AG08396 (cell line): ENCODE data around the gene SLC6A5.

Experiments
- DNase-seq: peaks from one replicate; pipeline ENCODE4 v3.0.0; 2012; ENCODE audit warnings: low spot score, mixed read lengths

The SLC6A5 gene

DNA sequence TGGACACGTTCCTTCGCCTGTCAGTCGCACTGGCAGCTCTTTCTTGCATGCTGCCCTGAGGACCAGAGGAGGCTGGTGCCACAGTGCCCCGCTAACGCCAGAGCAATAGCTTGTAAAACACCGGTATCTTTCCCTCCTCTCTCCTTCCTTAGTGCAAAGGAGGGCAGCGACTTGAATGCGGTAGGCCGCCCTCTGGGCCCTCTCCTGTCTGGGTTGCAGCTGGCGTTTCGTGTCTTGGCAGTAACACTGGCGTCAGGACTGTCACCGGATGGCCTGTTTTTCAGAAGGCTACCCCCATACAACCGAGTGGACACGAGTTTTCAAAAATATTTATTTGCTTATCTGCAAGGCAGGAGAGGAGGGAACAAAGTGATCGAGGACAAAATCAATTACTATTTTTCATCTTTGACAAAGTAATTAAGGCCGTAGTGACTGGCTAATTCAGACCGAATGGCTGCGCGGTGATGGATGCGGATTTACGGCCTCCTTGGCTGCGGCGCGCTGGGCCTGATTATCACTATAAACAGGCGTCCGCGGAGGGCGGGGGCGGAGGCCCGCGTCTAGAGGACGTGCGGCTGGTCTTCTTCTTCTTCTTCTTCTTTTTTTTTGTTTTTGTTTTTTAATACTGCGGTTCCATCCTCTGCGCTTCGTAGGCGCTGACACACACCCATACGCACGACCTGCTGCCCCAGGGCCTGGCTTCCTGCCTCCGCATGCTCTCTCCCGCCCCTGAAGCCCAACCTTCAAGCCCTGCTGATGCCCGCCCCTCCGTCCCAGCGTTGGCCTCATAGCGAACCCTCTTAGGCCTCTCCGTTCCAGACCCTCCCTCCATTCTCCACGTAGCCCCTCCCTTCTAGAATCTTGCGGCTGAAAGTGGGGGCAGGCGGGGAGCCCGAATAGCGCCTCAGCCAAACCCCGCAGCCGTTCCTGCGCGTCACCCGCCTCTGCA lies 2.9 kb upstream of the SLC6A5 start:
- no peak for DNase-seq

DNA sequence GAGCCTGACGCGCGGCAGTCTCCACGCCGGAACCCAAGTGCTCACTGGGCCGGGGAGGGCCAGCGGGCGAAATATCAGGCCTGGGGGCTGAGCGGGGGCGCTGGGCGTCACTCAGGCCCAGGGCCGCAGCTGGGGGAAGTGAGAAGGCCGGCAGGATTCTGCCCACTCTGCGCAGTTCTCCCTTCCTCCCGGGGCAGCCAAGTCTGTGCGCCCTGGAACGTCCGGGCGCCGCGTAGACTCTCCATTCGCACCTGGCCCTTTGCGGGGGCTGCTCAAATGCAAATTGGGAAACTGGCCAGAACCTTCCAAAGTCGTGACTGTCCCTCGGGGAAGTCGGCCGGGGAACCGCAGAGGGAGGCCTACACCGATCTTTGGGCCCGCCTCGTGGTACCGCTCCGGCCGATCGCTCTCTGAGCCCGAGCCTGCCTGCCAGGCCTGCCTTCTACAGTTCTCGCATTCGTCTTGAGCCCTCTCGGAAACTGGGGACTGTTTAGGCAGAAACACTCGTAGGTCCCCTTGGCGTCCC lies 2.2 kb upstream of the SLC6A5 start:
- DNase-seq = no peak

DNA sequence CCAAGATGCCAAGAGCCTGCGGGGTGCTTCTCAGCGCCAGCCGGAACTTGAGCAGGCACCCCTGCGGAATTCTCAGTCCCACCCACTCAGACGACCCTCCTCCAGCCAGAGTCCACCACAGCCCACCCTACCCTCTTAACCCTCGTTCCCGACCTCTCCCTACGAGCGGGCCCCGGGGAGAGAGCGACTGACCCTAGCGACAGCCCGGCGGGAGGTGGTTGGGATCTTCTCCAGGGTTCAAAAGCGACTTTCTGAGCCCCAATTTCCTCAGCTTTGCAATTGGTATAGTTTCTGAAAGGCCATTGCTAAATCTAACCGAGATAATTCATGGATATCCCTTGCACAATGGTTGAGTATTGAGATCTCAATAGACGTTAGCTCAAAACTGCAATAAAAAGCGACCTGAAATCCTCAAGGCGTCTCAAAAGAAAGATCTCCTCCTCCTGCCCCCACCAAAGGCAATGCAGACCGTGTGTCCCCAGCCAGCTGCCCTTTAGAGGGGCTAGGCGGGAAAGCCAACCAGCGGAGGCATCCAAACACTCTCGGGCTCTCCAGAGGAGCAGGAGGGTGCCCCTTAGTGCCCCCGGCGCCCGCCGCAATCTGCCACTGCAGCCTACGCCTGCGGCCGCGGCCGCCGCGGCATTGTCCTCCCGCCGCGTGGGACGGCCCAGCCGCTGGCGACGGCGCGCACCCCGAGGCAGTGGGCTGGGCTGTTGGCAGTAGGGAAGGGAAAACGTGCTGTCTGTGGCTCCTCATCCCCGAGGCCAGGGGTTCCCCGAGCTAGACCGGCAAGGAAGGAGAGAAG lies 1.5 kb upstream of the SLC6A5 start:
- DNase-seq = no peak

DNA sequence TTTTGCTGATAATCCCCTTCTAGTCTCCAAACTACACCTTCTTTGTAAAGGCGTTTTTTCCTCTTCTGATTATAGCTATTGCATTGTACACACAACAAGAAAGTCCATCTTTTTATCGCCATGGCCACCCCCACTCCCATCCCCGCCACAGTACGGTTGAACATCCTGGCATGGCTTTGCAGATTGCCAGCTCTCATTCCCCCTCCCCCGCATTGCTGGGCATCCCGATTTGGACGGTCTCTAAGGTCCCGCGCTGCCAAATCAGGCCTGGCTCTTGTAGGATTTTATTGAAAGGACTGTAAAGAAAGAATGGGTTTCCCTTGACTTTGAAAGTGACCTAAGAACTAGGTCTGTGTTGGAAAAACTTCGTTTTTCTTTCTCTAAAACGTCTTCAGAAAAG lies 916 bp upstream of the SLC6A5 start:
- DNase-seq = no peak

DNA sequence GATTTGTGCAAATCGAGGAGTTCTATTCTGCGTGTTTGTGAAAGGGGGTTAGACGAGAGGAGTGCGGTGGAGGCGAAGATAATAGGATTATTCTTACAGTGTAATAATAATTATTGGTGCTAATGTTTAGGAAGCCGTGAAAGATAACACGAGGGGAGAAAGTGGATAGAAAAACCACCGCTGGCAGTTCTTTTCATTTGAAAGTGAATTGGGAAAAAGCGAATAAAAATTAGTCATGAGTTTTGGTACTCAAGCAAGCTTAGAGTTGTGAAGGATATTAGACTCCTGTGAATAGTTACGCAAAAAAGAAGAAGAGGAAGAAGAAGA lies 575 bp downstream of the SLC6A5 start:
- no peak for DNase-seq

DNA sequence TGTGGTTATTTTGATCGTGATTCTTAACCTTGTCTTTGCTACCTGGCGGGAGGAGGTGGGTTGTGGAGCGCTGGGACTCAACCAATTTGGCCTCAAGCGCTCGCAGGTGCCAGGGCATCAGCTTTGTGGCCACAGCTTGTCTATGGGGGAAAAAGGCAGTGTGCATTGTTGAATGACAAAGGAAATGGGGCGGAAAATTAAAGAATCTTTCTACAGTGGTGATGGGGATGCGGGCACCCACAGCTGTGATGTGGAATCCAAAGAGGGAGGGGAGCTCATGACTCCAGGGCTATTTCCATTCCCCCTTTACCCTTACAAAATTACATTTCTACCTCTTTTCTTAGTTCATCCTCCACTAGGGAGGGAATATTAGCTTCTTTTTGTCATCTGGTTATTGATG lies 1.1 kb downstream of the SLC6A5 start:
- no peak for DNase-seq

DNA sequence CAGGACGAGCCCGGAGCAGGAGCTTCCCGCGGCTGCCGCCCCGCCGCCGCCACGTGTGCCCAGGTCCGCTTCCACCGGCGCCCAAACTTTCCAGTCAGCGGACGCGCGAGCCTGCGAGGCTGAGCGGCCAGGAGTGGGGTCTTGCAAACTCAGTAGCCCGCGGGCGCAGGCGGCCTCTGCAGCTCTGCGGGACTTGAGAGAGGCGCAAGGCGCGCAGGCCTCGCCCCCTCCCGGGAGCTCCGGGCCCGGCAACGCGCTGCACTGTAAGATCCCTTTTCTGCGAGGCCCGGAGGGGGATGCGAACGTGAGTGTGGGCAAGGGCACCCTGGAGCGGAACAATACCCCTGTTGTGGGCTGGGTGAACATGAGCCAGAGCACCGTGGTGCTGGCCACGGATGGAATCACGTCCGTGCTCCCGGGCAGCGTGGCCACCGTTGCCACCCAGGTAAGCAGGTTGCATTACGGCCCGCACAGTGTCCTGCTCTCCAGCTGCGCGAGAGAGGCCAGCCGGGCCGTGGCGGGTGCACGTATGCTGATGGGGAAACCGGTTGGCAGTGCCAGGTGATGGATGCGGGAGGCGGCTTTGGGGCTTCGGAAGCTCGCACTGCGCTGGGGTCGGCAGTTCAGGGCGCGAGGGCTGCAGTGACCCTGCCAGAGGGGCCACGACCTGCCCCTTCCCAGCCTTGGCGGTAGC lies 2.0 kb downstream of the SLC6A5 start:
- no peak for DNase-seq

DNA sequence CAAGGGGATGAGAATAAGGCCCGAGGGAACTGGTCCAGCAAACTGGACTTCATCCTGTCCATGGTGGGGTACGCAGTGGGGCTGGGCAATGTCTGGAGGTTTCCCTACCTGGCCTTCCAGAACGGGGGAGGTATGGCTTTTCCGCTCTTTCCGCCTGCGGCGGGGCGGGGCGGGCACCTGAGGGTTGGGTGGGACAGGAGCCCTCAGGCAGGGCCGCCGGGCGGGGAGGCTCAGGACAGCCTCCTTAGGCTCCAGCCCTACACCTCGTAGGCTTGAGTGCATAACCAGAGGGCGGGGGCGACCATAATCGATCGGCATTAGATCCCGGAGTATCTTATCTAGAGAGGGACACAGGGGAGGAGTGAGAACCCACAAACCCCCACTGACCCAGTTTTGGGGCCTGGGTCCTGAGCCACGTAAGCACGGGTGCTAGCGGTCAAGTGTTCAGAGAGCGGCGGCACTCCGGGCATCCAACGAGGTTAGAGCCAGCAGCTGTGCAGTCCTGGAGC lies 4.9 kb downstream of the SLC6A5 start:
- no peak for DNase-seq

DNA sequence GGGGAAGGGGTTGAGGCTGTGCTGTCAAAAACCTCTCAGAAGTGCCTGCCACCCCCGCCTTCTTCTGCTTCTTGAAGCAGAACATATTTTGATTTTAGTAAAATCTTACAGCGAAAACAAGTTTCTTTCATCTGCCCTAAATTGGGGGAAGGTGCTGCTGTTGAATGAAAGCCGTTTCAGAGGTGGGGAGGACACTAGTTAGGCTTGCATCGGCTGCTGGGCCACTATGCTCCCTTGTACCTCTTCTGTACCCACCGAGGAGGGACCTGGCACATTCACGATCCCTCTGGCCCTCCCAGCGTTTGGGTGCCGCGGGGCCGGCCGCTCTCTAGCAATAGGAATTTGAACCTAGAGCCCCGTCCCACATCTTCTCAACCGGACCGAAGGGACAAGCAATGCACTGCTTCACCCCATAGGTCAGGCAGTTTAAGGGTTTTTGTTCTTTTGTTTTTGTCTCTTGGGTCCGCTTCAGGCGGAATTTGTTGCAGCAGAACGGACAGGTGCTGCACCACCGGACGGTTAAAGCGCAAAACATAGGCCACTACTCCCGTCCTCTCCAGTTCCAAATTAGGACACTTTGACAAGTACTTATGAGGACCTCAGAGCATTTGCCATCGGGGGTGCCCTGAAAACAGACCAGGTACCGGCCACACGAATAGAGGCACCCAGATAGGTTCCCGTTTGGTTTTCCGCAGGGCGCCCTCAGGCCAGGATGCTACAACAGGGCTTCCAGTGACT lies 5.6 kb downstream of the SLC6A5 start:
- DNase-seq = no peak

DNA sequence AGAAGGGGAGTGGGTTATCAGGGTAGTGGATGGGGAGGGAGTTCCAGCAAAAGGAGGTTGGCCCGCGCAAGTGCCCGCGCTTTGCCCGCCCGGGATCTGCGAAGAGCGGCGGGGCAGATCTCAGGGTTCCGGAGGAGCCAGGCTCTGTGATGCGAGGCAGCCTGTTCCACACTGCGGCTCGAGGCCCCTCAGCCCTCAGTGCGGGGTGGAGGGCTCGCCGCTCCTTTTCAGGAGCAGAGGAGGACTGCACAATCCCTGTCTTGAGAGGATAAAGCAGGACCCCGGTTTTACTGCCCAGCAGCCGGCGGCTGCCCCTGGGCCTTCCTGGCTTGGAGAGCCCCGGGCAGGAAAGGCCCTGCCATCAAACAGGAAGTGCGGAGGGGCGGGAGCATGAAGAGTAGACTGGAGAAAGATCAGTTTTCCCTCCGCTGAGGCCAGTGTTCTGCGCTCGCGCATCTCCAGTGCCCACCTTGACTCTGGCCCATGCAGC lies 6.2 kb downstream of the SLC6A5 start:
- no peak for DNase-seq

DNA sequence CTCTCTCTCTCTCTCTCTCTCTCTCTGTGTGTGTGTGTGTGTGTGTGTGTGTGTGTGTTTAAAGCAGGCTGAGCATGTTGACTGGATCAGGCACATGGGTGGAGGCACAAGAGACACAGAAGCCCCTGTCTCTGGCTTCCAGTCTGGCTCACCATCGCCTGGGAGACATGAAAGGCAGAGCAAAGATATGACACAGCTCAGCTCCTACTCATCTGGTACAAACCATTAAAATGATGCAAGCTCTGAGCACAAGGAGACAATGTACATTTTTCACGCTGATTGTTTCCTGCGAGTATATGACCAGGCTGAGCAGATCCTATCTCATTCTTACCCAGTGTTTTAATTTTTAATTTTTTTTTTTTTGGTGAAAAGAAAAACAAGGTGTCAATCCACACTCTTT lies 9.5 kb downstream of the SLC6A5 start:
- DNase-seq = no peak

DNA sequence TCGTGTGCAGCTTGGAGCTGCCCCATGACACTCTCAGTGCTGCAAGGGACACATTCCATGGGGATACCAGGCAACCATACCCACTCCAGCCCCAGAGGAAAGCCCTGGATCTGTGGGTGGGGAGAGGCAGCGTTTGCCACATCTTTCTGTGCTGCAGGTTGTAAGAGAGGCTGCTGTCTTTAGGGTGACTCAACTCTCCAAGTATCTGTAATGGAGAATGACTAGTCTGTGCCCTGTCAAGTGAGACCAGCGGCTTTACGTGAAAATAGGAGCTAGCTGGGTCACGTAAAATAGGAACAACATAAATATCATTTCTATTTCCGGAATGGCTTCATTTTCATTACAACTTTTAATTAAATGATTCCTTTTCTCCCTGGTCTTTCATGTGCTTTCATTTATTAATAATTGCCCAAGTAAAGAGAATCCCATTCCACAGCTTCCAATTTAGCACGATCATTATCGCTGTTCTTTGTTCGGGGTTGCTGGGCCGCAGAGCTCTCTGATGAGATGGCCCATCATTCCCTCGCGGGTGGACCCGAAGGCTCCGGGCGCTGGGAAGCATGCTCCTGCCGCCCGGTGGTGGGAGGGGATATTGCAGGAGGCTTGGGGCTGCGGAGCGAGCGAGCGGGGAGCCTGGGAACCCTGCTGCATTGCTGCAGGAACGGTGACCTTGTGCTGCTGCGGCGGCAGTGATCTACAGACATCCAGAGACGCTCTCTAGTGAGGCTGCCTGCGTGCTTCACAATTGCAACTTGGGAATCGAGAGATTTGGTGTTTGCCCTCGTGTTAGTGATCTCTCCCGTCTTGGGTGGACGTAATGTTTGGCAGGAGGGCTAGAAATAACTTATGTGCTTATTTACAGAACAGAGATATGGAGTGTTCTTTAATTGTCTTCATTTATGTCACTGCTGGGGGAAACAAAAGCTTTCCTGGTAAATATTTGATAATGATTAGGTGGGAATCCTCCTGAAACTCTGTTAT lies 10.6 kb downstream of the SLC6A5 start:
- peak; percentile 87 for DNase-seq

DNA sequence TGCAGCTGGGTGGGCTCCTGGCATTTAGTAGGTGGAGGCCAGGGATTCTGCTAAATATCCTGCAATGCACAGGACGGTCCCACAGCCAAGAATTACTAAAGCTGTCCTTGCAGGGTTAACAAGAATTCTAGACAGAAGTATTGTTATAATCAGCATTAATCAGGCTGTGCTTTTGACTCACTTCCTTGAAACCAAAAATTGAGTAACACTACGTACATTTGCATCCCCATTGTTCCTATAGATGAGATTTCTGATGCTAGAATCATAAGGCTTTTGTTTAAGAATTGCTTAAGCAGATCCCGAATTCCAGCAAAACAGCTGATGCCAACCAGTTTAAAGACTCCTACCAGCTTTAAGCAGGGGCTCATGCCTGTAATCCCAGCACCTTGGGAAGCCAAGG lies 11.4 kb downstream of the SLC6A5 start:
- no peak for DNase-seq

DNA sequence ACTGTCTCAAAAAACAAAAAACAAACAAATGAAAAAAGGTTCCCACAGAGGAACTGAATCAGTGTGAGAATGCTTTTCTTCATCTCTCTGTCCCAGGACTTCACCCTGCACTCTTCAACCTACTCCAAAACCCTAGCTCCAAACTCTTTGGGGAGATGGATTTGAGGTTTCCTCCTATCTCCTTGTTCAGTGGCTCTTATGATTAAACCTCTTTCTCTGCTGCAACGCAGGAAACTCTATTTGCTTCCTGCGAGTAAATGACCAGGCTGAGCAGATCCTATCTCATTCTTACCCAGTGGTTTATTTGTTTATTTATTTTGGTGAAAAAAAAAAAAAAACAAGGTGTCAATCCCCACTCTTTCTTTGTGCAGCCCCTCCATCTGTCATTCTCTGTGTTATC lies 12.0 kb downstream of the SLC6A5 start:
- no peak for DNase-seq

DNA sequence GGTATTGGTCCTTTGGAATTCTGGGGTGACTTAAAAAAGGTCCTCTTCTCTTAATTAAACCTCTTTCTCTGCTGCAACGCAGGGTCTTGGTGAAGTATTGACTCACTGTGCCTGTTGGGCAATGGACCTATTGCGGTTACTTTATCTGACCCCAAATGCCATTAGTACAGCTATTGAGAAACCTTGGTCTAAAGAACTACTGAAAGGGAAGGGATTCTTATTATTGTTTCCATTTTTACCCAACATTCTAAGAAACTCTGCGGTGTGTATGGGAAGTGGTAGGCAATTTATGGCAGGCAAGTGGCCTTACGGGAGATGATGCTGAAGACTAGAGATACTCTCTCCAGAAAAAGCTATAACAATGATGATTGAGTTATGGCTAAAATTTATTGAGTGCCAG lies 12.5 kb downstream of the SLC6A5 start:
- DNase-seq = no peak

DNA sequence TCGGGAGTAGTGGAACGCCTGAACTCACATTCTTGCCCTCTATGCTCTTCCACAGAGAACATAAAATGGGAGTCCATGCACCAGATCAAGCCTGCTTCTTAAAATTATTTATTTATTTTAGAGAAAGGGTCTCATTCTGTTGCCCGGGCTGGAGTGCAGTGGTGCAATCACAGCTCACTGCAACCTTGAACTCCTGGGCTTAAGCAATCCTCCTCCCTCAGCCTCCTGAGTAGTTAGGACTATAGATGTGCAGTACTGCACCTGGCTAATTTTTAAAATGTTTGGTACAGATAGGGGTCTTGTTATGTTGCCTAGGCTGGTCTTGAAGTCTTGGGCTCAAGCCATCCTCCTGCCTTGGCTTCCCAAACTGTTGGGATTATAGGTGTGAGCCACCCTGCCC lies 13.0 kb downstream of the SLC6A5 start:
- DNase-seq = no peak

DNA sequence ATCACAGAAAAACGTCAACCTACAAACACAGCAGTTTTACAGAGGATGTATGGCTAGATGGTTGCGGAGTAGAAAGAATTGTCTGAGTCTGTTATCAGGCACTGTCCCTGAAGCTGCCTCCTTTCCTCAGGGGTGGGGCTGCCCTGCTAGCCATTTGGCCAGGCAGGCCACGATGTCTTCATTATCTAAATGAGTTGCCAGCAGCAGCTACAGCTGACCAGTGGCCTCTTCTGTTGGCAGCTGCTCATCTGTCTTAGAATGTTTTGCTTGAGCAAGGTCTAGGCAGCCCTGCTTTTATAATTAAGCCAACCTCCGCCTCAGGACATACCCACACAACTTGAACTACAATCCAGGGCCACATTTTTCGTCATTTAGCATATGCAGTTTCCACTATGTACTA lies 17.5 kb downstream of the SLC6A5 start:
- no peak for DNase-seq

DNA sequence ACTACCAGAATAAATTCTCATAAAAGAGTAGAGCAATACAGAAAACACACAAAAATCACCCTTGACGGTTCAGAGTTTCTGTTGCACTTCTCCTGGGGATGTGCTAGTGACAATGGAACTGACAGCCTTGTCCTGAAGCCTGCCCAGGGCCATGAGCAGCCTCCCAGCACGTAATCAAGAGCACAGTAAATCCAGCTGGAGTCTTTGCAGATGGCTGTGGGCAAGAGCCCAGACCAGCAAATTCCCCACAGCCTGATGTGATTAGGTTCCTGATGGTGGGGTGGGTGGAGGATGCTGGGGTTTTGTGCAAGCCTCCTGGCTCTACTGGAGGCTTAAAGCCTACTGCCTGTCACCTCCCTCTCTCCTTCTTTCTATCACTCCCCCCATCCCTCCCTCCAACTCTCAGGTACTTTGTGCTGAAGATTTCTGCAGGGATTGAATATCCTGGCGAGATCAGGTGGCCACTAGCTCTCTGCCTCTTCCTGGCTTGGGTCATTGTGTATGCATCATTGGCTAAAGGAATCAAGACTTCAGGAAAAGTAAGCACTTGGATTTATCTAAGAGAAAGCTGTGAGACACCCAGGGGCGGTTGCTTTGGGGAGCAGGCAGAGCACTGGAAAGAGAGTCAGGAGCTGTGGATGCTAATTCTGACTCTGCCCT lies 18.1 kb downstream of the SLC6A5 start:
- DNase-seq = no peak

DNA sequence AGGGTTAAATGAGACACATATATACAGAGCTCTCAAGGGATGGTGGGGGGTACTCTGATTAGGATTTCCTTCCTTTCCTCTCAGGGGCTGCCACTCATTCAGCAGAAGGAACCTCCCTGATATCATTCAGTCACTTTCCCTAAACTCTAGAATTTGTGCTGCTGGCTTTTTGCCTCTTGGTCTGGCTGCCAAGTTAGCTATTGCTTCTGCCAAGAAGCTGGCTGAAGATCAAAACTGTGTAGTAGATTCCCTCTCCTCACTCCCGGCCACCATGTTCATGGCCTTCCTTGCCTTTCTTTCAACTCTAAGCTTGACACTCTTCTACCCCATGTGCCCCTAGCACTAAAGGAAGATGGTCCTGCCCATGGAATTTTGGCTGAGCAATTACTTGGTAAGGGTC lies 18.7 kb downstream of the SLC6A5 start:
- DNase-seq = no peak

DNA sequence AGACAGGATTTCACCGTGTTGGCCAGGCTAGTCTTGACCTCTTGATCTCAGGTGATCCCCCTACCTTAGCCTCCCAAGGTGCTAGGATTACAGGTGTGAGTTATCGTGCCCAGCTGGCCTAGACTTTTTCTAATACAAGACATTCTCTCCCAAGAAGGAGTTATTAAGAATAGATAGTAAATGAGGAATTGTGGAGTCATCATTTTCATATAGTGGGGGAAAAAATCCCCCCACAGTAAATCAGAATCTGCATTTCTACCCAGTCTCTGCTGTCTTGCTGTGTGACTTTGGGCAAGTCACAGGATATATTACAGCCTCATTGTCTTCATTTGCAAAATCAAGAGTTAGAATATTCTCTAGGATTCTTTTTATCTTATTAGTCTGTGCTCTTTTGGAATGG lies 21.6 kb downstream of the SLC6A5 start:
- DNase-seq = no peak
